ENCODE measurements around the gene MYRF.
A peak's percentile ranks its signal among the peaks of the same experiment; 100 is the strongest.

MYRF gene

DNA sequence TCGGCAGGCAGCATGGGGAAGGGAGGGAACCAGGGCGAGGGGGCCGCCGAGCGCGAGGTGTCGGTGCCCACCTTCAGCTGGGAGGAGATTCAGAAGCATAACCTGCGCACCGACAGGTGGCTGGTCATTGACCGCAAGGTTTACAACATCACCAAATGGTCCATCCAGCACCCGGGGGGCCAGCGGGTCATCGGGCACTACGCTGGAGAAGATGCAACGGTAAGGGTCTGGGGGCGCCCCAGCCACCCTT is 75.9 kb downstream of the MYRF start:
- DNase-seq, result no peak

DNA sequence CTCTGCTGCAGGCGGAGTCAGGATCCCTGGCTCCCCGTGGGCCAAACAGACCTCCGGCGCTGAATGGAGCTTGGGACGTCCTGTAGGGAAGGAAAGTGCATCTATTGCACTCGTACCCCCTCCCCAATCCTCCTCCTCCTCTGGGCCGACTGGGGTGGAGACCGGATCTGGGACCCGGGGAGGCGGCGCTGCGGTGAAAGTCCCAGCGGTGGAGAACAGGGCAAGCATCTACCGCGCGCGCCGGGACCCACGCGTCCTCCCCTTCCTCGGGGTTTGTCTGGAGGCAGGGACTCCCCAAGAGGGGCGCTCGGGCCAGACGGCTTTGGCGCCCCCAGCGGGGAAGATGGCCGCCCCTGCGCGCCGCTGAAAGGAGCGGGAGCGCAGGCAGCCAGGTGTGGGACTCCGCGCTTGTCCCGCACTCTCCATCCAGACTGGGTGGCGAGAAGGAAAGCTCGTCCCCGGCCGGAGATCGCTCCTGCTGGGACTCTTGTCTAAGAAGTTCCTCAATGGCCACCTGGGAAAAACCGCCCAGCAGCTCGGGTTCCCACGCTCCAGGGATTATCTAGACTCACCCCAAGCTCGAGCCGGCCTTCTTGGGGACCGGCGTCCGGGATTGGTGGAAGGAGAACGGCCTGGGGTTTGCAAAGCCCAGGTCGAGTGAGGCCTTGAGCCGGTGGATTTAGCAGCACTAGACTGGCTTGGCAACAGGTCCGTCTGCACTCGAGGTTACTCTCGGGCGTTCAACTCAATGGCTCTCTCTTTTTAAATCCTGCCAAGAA is 76.4 kb downstream of the MYRF start:
- peak; percentile 29 to 36 for DNase-seq

GRCh38 chr11:61829806-61830205 is 77.4 kb downstream of the MYRF start:
- no peak for DNase-seq

- DNase-seq, result no peak
Measured at GRCh38 chr11:61830237-61831105, 78.0 kb downstream of the MYRF start.

- DNase-seq, result no peak
Measured at GRCh38 chr11:61832207-61832606, 79.8 kb downstream of the MYRF start.

- DNase-seq, result no peak
Measured at GRCh38 chr11:61832754-61833153, 80.3 kb downstream of the MYRF start.

DNA sequence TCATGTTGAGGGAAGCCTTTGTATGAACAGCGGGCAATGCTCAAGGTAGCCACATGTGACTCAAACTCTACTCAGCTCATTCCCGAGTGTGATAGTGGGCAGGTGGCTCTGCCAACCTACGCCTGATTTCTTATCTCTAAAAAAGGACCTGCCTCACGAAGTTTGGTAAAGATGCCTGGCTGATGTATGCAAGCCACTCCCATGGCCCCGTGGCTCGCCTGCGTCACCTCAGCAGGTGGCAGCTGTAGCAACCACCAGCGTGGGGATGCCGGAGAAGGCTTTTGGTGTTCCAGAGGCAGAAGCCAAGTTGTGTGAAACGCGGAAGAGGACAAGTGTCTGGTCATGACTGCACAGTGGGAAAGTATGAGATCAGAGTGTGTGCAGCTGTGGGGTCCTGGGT is 81.0 kb downstream of the MYRF start:
- no peak for DNase-seq

GRCh38 chr11:61833926-61834277 is 81.5 kb downstream of the MYRF start:
- DNase-seq, result no peak

DNA sequence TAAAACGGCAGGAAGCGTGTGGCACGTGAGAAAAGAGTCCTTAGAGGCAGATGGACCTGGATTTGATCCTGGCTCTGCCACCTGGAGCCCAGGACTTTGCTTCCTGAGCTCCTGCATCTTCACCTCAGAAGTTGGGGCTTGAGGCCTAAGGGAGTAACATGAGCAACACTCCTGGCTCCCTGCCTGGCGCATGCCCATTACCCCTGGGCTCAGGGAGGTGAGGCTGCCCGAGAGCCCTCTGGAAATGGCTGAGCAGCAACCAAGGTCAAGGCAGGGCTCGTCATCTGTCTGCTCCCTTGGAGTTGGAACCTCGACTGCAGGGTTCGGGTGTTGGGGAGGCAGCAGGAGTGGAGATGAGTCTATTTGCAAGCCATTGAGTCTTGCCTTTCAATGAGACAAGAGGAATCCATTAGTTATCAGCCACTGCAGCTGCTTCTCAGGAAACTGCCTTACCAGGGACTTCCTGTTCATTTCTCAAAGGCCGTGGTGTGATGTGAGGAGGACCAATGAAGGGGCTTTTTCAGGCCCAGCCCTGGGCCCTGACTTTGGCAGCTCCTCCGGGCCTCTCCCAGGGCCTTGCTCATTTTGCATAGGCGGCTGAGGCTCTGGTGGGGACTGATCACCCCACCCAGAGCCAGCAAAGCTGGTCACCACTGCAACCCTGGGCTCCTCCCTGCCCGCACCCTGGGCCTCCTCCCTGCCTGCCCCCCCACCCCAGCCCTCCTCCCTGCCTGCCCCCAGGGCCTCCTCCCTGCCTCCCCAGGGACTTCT is 82.0 kb downstream of the MYRF start:
- DNase-seq, result peak; percentile 29 to 33

DNA sequence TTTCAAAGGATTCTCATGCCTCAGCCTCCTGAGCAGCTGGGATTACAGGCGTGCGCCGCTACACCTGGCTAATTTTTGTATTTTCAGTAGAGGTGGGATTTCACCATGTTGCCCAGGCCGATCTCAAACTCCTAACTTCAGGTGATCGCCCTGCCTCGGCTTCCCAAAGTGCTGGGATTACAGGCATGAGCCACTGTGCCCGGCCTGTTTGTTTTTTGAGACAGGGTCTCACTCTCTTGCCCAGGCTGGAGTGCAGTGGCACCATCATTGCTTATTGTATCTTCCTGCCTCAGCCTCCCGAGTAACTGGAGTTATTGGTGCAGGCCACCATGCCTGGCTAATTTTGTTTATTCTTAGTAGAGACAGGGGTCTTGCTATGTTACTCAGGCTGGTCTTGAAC is 83.8 kb downstream of the MYRF start:
- no peak for DNase-seq

DNA sequence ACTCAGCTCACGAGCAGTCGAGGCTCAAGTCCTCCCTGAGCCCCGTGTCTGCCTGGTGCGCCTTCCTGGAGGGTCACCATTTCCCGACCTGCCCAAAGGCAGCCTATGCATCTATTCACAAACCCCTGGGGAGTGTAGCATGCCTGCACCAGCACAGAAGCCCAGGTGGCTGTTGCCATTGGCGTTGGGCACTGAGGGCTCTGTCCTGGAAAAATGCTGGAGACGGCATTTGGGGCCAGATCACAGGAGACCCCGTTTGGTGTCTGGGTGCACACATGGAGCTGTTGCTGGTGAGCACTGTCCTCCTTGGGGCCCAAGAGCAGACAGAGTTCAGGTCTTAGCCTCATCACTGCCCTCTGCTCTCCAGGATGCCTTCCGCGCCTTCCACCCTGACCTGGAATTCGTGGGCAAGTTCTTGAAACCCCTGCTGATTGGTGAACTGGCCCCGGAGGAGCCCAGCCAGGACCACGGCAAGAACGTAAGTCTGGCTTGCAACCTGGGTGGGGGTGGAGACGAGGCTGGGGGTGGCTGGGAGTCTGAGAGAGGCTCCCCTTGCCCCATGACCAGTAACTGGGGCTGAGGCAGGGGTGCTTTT is 85.1 kb downstream of the MYRF start:
- no peak for DNase-seq

Data from activated CD4-positive, alpha-beta T cell treated with anti-CD3 and anti-CD28 coated beads, Interleukin-2, amount 50 U/mL, for 48 hours (primary cell).